Measurements from ENCODE around the gene ROBO1.

ROBO1 gene

DNA sequence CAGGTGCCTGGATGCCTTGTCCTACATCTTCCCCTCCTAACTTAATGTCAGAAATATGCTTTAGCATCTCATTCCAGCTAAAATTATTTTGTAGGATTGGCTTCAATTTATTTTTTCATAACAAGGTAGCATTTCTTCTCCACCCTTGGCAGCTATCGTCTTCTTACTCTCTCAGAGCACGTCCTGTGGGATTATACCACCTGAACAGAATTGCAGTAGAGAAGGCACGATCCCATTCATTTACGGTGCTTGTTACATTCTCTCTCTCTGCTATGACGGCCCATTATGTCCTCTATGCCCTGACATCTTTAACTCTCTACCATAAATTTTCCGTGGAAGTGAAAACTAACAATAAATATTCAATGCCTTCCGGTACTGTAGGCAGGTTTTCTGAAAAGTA lies 103.3 kb downstream of the ROBO1 start:
- no peak for DNase-seq

DNA sequence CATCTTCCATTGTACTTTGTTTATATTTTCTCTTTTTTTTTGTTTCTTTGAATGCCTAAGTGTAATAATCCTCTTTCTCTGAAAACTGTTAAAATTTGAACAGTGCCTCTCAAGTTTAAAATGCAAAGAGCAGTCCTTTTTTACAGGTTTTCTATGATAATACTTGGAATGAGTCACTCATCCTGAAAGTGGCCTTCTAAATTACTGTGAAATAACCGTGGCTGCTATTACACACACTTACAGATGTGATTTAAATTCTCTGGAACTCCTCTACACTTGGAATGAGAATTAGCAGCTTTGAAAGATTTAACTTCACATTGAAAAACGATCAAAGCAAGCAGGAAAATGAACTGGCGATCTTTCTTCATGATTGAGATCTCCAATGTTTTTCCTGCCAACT lies 105.9 kb downstream of the ROBO1 start:
- no peak for DNase-seq

- no peak for DNase-seq
Observed at GRCh38 chr3:79657076-79657475, 110.7 kb downstream of the ROBO1 start.

DNA sequence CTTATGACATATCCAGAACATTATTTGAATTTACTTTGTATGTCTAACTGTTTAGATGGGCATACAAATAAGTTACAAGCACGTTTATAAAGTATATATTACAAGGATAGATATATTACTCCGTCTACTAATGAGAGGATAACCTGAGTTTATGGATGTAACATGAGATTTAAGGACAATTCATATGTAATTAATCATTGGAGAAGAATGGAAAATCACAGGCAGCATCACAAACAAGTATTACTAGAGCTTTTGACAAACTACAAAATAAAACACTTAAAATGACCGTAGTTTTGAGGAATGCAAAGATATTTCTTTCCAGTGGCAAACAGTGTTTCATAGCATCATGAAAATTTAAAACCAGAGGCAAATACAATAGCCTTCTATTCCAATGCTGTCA lies 113.8 kb downstream of the ROBO1 start:
- DNase-seq = no peak

DNA sequence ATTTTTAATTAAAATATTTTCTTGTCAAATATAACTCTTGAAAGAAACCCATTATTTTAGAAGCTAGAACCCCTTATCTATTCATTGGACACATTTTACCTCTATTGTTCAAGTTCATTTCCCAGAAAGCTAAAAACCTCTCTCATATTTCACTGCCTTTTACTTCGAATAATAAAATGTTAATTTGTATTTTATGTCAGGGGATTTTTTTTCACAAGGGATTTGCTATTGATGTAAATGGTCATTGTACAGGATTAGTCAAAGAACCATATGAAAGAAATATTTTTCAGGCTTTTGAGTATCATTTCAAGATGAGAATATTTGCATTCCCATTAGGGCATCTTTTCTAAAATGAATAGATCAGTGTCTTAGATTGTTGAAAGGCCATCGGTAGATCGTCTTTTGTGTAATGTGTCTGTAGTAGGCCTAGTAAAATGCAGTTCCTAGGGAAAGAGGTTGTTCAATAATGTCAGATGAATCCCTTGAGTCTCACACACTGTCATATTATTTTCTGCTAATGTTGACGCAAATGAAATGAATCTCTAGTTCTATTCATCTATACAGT lies 114.5 kb downstream of the ROBO1 start:
- DNase-seq = no peak

DNA sequence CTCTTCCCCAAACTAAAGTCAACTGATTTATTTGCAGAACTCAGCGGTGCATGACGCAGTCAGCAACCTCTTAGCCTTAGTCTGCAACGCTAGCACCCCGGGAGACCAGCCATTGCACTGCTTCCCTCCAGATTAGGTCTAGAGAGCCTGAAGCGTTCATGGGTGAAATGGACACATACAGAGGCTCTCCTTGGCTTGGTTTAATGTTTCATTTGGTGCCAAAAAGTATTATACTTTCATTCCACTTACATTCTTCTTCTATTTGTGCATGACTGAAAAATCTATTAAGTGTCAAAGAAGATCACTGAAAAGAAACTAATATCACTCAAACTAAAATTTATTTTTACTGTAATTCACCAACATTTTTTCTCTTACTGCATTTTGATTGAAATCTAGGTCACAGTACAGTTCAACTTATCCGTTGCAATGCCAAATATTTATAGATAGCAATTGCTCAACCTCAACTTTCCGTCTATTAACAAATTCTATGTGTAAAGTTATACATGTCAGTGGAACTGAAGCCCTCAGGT lies 116.2 kb downstream of the ROBO1 start:
- DNase-seq = no peak

DNA sequence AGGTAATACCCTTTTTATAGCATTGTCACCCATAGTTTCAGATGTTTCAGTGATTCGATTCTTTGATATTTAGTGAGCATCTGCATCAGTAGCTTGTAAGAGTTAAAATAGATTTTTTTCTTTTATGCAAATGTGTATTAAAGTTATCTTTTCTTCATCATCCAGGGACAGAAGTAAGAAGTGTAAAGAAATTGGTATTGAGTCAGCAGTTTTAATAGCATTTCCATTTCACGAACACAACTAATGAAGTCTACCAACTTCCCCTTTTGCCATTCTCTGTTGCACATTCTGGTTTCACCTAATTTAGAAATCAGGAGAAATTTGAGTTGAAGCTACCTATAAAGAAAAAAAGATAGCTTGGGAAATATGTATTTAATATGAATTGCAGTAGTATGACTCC lies 127.9 kb downstream of the ROBO1 start:
- no peak for DNase-seq

GRCh38 chr3:79636372-79636771 lies 131.4 kb downstream of the ROBO1 start:
- no peak for DNase-seq

- no peak for DNase-seq
Observed at GRCh38 chr3:79632842-79633241, 135.0 kb downstream of the ROBO1 start.

GRCh38 chr3:79618883-79619282 lies 148.9 kb downstream of the ROBO1 start:
- no peak for DNase-seq

DNA sequence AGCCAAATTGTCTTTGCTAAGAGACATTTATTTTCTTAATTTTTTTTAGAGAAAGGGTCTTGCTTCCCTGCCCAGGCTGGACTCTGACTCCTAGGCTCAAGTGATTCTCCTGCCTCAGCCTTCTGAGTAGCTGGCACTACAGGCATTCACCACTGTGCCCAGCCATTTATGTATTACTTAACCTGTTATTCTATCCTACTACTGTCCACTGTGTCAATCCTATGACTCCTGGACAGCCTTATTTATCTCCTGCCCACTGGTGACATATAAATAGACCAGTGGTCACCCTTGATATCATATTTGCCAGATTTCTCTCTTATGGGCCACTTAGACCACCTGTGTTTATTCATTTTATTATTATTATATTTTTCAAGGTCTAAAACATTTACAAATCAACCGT lies 161.4 kb downstream of the ROBO1 start:
- no peak for DNase-seq

GRCh38 chr3:79604681-79605080 lies 163.1 kb downstream of the ROBO1 start:
- DNase-seq = no peak

- DNase-seq = no peak
Observed at GRCh38 chr3:79602385-79602784, 165.4 kb downstream of the ROBO1 start.

- DNase-seq = no peak
Observed at GRCh38 chr3:79598594-79598993, 169.2 kb downstream of the ROBO1 start.

GRCh38 chr3:79597709-79598108 lies 170.1 kb downstream of the ROBO1 start:
- DNase-seq = no peak

DNA sequence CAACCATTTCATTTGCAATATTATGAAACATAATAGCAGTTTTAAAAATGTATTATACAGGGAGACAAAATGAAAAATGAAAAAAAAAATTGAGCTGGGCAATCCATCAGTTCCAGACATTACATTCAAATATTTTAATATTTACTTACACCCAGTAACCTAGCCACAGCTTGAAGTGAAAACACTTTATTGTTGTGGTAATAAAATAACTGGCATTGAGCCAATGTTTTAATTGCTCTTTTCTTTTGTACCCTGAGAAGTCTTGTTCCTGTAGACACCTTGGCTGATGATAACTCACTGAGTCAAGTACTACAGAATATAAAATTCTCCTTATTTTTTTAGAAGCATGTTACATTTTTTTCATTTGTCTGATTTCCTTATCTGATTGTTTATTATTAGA lies 180.6 kb downstream of the ROBO1 start:
- DNase-seq = no peak

- DNase-seq = no peak
Observed at GRCh38 chr3:79586232-79586631, 181.6 kb downstream of the ROBO1 start.

GRCh38 chr3:79572930-79573329 lies 194.9 kb downstream of the ROBO1 start:
- no peak for DNase-seq

GRCh38 chr3:79568938-79569337 lies 198.9 kb downstream of the ROBO1 start:
- no peak for DNase-seq

- no peak for DNase-seq
Observed at GRCh38 chr3:79564192-79564591, 203.6 kb downstream of the ROBO1 start.

DNA sequence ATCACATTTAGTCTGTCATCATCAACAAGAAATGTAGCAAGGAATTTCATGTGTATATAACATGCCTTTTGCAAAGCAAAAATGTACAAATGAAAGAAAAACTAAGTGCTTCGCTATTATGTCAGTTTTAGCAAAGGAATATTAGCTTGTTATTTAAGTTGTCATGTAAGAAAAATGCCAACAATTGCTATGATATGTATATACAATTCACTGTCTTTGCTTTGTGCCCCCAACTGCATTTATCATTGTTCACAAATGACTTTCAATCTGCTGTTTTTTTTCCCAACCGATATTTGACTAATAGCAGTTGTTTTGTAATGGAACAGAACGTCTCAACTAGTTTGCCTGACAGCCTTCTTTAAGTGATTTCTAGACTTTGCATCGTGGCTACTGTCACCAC lies 207.1 kb downstream of the ROBO1 start:
- DNase-seq = no peak

DNA sequence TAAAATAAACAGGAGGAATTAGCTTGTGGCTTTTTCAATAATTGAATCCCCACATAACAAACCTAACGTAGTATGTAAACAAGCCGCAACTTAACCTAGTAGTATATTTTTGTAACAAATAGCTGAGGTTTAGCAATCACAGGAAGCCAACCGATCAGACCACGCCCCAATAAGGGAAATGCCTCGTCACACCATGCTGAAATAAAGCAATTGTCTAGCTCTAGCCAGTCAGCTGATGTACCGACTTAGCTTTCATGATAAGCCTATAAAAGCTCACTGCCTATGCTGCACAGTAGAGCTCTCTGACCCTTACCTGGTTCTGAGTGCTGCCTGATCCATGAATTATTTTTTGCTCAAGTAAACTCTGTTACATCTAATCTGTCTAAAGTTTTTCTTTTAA lies 208.9 kb downstream of the ROBO1 start:
- no peak for DNase-seq

DNA sequence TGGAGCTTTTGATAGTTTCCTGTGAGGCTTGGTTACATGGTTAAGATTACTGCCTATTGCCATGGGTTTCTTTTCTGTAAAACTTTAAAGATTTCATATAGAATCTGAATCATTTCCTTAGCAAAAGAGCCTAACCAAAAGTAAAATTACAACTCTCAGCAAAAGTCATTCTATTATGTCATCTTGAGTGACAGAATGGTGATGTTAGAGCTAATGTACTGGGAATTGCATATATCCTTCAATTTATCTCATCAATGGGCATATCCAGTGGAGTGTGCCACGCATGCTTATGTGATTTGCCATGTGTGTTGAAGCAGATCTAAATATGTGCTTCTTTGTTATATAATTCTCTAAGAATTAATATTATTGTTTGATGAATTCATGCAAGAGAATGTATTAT lies 212.1 kb downstream of the ROBO1 start:
- DNase-seq = no peak

DNA sequence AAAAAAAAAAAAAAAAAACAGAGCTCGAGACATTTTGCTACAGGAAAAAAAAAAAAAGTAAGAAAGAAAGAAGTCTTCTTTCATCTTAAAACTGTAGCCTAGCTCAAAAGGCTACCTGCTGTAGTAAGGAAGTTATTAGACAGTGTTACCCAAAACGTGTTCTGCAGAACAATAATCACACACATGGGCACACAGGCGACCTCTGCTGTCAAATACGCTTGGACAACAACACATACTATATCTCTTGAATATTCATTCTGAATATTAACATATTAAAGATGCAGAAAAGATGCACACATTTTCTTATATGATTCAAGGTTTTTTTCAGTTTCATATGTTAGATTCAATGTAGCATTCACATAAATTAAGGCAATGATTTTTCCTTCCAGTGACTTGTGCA lies 215.8 kb downstream of the ROBO1 start:
- no peak for DNase-seq

- no peak for DNase-seq
Observed at GRCh38 chr3:79551321-79551892, 216.4 kb downstream of the ROBO1 start.
